EL (cell line): ENCODE data around the gene RELT.

Source experiments
- DNase-seq: peaks from one replicate; pipeline ENCODE4 v3.0.0-alpha.2; 2016

RELT gene

DNA sequence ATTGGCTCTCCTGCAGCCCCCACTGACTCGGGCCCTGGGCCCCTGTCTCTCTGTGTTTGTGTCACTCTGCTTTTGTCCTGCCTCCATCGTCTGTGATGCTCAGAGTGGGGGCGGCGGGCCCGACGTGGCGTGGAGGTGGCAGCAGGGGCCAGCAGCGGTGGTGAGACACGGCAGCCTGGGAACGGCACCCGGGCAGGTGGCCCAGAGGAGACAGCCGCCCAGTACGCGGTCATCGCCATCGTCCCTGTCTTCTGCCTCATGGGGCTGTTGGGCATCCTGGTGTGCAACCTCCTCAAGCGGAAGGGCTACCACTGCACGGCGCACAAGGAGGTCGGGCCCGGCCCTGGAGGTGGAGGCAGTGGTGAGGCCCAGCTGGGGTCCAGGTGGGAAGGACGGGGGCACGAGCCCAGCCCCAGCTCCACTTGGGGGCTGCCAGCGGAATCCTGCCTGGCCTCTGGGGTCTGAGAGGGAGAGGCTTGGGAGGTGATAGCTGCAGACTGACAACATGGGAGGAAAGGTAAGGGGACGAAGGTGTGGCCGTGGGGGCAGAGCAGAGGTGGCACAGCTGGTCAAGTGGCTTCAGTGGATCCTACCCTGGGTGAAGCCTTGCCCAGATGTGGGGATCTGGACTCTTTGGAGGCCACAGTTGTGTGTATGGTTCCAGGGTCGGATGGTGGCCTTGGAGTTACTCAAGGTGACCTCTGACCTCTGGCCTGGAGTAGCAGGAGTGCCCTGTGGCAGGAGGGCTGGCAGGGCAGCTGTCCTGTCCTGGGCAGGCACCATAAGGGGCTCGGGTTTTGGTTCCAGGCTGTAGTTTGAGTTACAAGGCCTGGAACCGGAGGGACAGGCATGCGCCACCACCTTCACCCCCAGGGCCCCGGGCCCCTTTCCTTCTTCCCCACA, 16.2 kb downstream of the RELT start:
- no peak for DNase-seq

DNA sequence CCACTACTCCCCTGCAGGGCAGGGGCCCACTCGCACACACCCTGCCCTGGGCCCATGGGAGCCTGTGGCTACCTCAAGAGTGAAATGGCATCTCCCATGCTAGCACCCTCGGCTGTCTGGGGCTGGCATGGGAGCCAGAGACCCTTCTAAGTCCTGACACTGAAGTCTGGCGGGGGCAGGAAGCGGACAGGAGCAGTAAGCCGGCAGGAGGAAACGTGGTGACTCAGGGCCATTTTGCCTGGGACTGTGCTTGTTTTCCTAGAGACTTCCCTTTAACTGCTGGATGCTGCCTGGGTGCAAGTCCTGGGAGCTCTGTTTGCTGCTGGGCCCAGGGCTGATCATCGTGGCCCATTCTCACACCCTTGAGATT, 16.8 kb downstream of the RELT start:
- peak; percentile 32 for DNase-seq

DNA sequence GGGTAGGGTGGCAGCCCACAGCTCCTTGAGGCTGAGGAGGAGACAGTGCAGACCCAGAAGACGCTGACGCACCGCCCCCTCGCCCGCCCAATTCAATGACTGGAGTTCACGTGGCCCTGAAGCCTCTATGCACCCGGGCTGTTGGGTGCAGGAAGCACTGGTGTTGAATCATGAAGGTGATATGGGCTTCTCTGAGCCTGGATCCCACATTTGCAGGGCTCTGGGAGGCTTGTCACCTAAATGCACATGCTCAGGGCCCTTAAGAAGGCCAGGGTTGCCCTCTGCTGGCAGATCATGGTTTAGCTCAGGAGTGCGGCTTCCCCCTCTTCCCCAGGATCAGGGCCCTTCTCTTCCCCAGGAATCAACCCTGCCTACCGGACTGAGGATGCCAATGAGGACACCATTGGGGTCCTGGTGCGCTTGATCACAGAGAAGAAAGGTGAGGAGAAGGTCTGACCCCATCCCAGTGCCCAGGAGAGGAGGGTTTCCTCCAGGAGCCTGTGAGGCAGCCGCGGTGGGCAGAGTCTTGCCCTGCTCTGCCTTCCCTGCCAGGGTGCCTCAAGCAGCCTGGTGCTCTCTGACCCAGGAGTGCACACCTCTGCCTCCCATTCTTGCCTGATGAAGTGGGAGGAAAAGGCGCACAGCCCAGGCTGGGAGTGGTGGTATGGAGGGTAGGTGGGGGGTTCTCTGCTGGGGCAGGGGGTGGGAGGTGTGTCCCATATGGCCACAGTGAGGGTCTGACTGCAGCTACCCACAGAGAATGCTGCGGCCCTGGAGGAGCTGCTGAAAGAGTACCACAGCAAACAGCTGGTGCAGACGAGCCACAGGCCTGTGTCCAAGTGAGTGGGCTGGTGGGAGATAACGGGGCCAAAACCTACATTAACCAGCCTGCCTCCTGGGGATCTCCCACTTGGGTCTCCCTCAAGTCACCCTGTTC, 17.5 kb downstream of the RELT start:
- DNase-seq: peak; percentile 79

DNA sequence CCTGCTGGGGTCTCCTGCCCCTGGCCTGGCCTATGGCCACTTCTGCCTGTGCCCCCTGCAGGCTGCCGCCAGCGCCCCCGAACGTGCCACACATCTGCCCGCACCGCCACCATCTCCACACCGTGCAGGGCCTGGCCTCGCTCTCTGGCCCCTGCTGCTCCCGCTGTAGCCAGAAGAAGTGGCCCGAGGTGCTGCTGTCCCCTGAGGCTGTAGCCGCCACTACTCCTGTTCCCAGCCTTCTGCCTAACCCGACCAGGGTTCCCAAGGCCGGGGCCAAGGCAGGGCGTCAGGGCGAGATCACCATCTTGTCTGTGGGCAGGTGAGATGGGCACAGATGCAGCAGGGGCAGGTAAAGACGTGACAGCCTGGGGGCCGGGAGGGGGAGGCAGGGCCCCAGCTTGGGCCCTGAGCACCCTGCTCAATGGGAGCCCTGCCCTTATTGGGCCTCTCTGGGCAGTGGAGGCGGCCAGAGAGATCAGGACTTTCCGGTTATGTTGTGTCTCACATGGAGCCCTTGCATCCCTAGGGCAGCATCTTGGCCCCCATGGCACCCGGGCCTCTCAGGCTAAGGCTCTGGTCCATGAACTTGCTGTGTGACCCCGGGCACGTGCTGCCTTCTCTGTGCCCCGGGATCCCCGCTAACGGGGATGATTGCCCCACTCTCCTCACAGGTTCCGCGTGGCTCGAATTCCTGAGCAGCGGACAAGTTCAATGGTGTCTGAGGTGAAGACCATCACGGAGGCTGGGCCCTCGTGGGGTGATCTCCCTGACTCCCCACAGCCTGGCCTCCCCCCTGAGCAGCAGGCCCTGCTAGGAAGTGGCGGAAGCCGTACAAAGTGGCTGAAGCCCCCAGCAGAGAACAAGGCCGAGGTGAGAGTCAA, 18.5 kb downstream of the RELT start:
- no peak for DNase-seq

DNA sequence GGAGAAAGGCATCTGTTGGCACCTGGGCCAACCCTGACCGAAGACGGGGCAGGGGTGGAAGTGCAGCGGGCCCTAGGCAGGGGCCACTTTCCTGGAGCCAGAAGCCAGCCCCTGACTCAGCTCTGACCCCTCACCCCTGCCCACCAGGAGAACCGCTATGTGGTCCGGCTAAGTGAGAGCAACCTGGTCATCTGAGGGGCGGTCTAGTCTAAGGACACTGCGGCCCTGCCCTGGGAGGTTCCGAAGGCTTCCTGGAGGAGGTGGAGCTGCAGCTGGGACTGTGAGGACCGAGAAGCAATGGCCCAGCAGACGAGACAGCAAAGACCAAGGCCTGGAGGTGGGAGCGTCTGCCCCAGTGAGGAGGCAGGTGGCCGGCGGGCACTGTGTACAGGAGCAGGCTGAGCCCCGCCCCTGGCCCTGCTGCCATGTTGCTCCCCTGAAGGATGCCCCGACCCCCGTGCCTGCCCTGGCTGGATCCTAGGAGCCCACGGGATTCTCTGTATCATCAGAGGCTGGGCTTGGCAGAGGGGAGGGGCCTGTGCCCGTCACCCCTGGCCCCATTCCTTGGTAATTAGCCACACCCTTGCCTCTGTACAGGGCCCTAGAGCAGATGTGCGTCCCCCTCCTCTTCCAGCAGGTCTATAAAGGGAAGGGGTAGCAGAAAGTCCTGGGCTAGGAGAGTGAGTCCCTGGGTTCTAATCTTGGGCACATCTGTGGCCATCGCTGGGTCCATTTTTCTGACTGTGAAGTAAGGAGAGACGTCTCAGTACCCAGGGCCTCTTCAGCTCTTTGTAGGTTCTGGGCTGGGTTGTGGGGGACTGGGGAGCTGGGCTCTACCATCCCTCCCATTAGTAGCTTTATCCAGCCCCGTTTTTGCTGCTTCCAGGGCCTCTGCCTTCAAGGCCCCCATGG, 19.4 kb downstream of the RELT start:
- no peak for DNase-seq

DNA sequence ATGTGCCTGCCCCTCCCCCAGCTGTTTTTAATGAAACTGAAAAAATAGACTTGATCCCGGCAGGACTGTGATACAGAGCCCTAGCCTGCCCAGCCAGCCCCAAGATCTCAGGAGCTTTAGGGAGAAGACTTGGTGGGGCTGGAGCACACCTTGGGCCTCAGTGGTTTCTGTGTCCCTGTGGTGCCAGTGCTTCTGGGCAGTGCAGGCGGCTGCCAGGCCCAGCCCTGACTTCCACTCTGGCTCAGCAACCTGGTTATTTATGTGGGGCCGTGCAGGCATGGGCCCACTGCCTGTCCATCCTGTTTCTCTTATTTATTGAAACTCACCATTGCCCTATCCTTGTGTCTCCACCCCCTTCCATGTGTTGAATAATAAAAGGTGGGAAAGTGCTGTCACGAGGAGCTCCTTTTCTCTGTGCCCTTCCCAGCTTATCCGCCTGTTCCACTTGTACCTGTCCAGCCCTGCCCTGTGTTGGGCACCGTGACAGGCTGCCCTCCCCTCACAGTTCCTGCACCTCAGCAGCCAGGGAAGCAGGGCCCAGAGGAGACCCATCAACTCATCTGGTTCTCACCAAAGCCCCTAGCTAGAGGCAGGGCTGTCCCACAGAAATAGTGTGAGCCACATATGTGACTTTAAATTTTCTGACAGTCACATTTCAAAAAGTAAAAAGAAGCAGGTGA, 20.2 kb downstream of the RELT start:
- DNase-seq: no peak

DNA sequence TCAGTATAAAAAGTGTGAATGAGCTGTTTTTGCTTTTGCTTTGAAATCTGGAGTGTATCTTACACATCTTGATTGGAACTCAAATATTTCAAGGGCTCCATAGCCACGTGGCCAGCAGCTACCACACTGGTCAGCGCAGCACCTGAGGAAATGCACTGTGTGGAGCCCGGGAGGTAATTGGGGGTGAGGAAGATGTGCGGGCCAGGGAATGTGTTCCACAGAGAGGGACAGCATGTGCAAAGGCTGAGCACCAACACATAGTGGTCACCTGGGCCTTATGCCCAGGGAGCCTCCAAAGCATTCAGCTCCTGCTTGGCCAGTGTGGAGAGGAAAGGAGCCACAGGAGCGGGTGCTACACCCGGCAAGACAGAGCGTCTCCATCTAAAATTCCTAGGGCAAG, 20.8 kb downstream of the RELT start:
- no peak for DNase-seq

DNA sequence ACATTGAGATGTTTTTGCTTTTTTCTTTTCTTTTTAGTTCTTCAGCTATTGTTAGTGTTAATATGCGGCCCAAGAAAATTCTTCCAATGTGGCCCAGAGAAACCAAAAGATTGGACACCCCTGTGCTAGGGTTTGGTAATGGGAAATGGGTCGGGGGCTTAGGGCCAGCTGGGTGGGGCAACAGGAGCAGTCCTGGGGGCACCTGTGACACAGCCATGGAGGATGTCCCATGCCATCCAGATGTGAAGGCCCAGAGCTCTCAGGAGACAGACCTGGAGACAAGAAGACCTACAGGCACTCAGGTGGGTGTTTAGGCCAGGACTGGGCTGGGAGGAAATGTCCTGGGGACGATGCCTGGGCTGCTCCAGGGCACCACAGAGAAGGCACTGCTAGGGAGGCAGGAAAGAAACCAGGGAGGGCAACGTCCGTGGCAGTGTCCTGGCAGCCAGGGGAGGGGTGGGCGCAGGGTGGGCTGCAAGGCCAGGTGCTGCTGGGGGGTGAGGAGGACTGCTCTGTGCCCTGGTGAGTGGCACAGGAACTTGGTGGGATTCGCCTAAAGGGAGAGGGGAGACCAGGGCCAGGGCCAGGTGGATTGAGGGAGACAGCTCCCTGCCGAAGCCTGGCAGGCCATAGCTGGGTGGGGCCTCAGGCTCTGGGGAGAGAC, 21.4 kb downstream of the RELT start:
- no peak for DNase-seq

DNA sequence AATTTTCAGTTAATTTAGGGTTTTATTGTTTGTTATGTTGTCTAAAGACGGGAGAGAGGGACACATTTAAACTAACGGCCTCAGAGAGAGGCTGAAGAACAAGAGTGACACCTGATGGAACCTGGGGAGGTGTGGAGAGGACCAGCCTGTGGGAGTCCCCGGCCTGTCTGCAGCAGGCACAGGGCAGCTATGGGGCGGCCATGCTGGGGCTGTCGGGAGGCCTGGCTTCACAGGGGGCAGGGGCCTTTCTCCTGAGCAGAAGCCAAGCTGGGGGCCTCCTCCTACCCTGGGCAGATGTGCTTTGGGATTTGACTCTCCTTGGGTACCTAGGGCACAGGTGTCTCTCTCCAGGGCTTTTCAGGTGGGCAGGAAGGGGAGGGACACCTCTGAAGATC, 21.9 kb downstream of the RELT start:
- no peak for DNase-seq

DNA sequence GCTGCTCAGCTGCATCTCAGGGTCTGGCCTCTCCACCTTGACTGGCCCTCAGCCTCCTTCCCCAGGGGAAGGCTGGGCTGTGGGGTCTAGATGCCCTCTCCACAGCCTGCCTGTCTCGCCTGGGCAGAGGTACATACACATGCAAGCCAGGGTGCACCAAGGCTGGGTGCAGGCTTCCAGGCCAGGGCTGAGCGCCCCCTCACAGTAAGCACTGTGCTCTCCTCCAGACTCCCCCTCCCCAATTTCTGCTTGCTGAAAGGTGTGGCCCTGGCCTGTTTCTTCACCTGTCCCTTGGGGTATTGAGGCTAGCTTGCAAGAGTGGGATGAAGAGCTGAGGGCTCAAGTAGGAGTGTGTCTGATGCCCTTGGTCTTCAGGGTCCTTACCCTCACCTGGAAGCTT, 22.5 kb downstream of the RELT start:
- DNase-seq: no peak

DNA sequence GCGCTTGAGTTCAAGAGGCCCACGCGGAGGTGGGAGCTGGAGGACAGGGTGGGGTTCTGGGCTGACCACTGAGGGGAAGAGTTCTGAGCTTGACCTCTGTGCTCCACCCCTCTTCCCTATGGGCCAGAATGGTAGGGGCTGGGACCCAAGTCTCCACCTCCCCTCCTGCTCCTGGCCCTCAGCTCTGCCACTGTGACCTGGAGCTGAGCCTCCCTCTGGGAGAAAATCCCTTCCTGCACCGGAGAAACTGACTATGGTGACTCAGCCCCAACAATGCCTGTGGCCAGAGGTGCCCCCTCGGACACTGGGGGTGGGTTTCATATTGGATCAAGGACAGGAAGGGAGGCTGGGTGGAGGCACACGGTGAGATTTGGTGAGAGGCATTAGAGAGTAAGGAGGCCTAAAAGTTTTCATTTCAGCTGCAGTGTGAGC, 23.0 kb downstream of the RELT start:
- DNase-seq: no peak

DNA sequence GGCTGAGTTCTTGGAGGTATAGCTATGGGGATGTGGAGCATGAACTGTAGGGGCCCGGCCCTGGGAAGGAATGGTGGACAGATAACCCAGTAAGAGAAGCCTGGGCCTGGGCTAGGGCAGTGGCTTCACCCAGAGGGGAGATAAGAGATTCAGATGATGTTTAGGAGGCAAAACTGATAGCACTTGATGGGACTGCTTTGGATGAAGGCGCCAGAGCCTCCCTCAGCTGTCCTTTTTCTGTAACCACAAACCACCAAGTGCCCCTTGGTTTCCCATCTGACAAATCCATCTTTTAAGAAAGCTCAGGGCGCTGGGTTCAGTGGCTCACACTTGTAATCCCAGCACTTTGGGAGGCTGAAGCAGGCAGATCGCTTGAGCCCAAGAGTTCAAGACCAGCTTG, 23.4 kb downstream of the RELT start:
- DNase-seq: no peak

DNA sequence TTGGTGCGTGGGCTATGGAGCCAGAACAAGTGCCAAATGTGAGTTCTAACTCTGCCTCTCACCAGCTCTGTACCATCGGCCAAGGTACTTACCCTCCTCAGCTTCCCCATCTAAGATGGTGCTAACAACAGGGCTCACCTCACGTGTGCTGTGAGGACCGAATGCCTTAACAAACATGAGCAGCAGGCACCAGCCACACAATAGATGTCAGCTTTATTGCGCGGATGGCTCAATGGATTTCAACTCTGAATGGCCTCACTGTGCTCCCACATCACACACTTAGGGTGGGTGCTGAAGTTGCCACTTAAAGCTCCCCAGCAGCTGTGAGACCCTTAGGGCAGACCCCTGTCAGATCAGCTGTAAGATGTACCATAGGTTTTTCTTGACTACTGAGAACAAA, 24.1 kb downstream of the RELT start:
- no peak for DNase-seq

DNA sequence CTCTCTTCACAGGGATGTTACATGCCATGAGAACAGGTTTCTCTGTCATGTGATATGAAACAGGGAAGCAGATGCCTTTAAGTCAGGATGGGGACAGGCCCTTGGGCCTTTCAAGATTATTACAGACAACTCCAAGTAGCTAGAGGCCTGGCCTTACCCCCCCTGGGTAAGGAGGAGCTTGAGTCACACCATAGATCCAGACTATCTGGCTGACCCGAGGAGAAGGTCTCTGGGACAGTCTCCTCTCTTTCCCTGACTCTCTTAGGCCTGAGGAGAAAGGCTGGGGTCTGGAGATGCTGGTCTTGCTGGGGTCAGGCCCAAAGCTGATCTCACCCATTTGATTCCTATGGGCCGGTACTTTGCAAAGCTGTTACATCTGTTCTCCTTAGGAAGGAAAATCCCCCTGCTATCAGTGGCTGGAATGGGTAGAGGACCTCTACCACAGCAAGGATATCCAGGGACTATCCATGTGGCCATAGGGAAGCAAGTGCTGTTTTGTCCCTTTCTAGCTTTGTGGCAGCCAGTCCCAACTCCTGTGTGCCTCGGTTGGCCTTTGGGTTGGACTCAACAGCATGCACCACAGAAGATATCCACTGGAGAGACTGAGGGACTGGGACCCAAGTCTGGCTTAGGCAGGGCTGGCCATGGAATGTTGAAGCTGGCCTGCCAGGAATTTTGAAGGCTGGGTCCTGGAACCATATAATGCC, 25.2 kb downstream of the RELT start:
- DNase-seq: no peak

DNA sequence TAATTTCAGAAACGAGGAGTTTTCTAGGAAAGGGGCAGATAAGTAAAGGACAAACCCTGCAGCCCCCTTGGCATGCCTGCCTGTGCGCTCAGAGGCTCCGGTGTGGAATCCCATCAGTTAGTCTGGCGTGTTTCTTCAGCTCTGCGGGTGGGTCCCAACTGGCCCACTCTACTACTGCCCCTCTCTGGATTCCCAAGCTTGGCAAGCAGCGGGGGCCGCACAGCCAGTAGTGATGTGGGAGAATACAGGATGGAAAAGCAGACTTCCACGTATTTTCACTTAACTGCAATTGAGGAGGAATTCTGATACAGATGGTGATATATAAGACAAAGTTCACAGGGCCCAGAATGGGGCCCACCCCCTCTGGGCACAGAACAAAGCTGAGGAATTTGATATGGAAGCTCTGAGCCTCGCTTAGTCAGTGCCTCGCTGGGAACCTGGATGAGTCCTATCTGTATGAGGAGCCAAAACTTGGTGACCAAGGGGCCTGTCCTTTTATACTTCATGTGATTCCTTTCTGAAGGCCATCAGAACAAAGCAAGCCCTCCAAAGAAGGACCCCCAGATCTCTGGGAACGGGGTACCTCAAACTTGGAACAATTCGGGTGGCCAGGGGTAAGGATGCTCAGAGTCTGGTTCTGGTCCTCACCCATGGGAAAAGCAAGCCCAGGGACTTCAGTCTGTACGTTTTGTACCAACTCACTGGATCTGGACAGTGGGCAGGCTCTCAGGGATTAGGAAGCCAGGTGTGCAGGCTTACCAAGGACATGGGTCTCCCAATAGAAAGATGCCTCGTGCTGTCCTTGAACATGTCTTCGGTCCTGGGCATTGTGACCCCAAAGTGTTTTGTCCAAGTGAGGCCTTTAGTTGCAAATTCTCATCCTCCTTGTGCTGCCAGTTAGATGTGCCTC, 26.0 kb downstream of the RELT start:
- no peak for DNase-seq

DNA sequence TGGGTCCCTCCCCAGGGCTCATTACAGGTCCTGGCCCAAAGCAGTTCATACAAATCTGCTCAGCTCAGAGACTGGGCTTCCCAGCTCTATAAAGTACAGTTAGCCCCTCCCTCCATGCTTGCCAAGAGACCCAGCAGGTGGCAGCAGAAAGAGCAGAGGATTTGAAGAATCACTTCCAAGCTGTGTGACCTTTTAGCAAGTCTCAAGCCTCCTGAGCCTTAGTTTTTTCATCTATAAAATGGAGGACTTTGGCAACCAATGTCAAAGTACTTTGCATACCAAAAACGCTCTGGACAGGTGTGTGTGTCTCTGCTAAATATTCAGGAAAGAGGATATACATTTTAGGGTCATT, 26.6 kb downstream of the RELT start:
- DNase-seq: no peak

DNA sequence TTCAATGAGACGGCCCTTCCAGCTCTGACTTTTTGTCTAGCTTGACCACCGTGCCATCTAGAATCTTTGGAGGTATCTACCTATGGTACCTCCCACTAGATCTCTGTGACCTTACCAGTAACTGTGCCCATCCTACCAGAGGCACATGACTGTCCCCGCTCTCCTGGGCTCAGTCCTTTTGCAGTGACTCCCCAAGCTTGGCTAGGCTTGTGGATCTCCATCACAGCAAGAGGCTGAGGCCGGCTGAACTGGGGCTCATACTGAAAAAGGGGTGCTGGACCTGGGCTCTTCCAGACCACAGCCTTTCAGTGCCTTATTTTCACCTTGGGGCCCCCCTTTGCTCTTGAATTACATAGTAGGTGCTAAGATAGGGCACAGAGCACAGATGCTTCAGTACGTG, 27.3 kb downstream of the RELT start:
- DNase-seq: no peak

DNA sequence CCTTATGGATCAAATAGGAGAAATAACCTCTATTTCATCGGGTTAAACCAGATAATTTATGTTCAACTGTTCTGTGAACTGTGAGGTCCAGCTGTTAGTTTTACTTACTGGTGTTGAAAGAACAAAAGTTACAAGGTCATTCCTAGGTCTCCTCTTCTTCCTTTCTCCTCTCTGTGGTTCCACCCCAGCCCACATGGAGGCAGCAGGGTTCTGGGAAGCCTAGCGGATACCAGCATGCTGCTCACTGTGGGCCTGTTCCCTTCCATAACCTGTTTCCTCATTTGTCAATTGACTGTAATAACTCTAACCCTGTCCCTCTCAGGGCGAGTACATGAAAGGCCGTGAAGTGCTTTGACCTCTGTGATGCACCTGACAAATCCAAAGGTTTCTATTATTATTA, 27.8 kb downstream of the RELT start:
- DNase-seq: peak; percentile 46
